IMR-90 (cell line): ENCODE data around the gene DNAJC11. TPM values are rescaled to one million over a fixed set of nuclear protein-coding genes. Genes with fewer than 3 reads are reported as not detected.

Experiments used
- ATAC-seq: fragments of 200-7000 bp; cut with Tn5 transposase; 2 replicates; pipeline ENCODE4 v1.9.1; 2020; ENCODE audit warnings: low read depth, mild to moderate bottlenecking, moderate library complexity
- BruUV-seq: library from RNA; stranded (reverse); fragments of 400-500 nt; replicated peaks from 2 replicates; lab custom pipeline; 2021; lab: Mats Ljungman, UMichigan
- CTCF ChIA-PET: fragments of 300-600 bp; formaldehyde crosslinking; extraction: SDS; loops from one replicate; lab custom pipeline; 2021; ENCODE audit warnings: antibody characterized with exemption; lab: Yijun Ruan, JAX
- POLR2A ChIA-PET: fragments of 300-600 bp; sonication (Branson Sonifier 250); formaldehyde crosslinking; loops from one replicate; lab custom pipeline; 2022; ENCODE audit warnings: antibody characterized with exemption; ENCODE audit not compliant: unreplicated experiment; lab: Charles Lee
- DNase-seq: peaks from one replicate; pipeline ENCODE4 v3.0.0; 2013
- H2AFZ ChIP-seq: replicated peaks from 2 replicates; pipeline ENCODE3; 2013; ENCODE audit warnings: low read length, mild to moderate bottlenecking; ENCODE audit not compliant: poor library complexity
- H2AK5ac ChIP-seq: 2 replicates; pipeline ENCODE4 v1.6.1; 2013; ENCODE audit warnings: low read depth, low read length, inconsistent platforms
- H2AK9ac ChIP-seq: replicated peaks from 2 replicates; pipeline ENCODE3; 2013; ENCODE audit warnings: mild to moderate bottlenecking, low read depth, low read length, moderate library complexity; ENCODE audit not compliant: poor library complexity
- H2BK120ac ChIP-seq: 2 replicates; pipeline ENCODE4 v1.6.1; 2013; ENCODE audit warnings: low read depth, low read length, inconsistent platforms
- H2BK15ac ChIP-seq: 3 replicates; pipeline ENCODE4 v1.6.1; 2013; ENCODE audit warnings: low read depth, low read length, inconsistent platforms
- H2BK20ac ChIP-seq: 2 replicates; pipeline ENCODE4 v1.6.1; 2013; ENCODE audit warnings: low read depth, mild to moderate bottlenecking, inconsistent platforms, low read length, moderate library complexity
- H2BK5ac ChIP-seq: 2 replicates; pipeline ENCODE4 v1.6.1; 2013; ENCODE audit warnings: mild to moderate bottlenecking, low read depth, low read length, inconsistent platforms; ENCODE audit not compliant: poor library complexity, severe bottlenecking
- H3K14ac ChIP-seq: replicated peaks from 2 replicates; pipeline ENCODE4 v1.6.1; 2013; ENCODE audit warnings: low read depth, low read length, inconsistent platforms
- H3K18ac ChIP-seq: 2 replicates; pipeline ENCODE4 v1.6.1; 2013; ENCODE audit warnings: low read depth, low read length, control low read depth
- H3K23ac ChIP-seq: 2 replicates; pipeline ENCODE4 v1.6.1; 2013; ENCODE audit warnings: low read depth, low read length, inconsistent platforms
- H3K27ac ChIP-seq: 2 replicates; pipeline ENCODE4 v1.5.1; 2013; ENCODE audit warnings: mild to moderate bottlenecking, control low read depth, low read length; ENCODE audit not compliant: insufficient read depth
- H3K27me3 ChIP-seq: 2 replicates; pipeline ENCODE4 v1.6.1; 2013; ENCODE audit warnings: low read length; ENCODE audit not compliant: control insufficient read depth, insufficient read depth
- H3K36me3 ChIP-seq: 2 replicates; pipeline ENCODE4 v1.6.1; 2013; ENCODE audit warnings: low read length, mixed read lengths; ENCODE audit not compliant: control insufficient read depth, insufficient read depth
- H3K4ac ChIP-seq: 2 replicates; pipeline ENCODE4 v1.6.1; 2013; ENCODE audit warnings: low read depth, low read length, inconsistent platforms
- H3K4me1 ChIP-seq: 2 replicates; pipeline ENCODE4 v1.6.1; 2013; ENCODE audit warnings: low read length, mixed read lengths; ENCODE audit not compliant: control insufficient read depth, insufficient read depth
- H3K4me2 ChIP-seq: 2 replicates; pipeline ENCODE4 v1.6.1; 2013; ENCODE audit warnings: low read depth, mild to moderate bottlenecking, control low read depth, low read length, moderate library complexity
- H3K4me3 ChIP-seq: 2 replicates; pipeline ENCODE4 v1.5.1; 2013; ENCODE audit warnings: low read depth, mild to moderate bottlenecking, control low read depth, low read length, moderate library complexity; ENCODE audit not compliant: insufficient read depth
- H3K56ac ChIP-seq: 2 replicates; pipeline ENCODE4 v1.6.1; 2013; ENCODE audit warnings: low read length, inconsistent platforms; ENCODE audit not compliant: insufficient read depth; ENCODE audit errors: extremely low read depth
- H3K79me1 ChIP-seq, 2 experiments: 2 replicates each; pipeline ENCODE4 v1.6.1; 2013; ENCODE audit warnings: low read length in 2 of 2, inconsistent platforms in 1 of 2, low read depth in 1 of 2
- H3K9ac ChIP-seq: 2 replicates; pipeline ENCODE4 v1.6.1; 2013; ENCODE audit warnings: low read depth, low read length, control low read depth
- H3K9me1 ChIP-seq: 2 replicates; pipeline ENCODE4 v1.6.1; 2013; ENCODE audit warnings: low read length, inconsistent platforms; ENCODE audit not compliant: insufficient read depth
- H3K9me3 ChIP-seq: 2 replicates; pipeline ENCODE4 v1.6.1; 2013; ENCODE audit warnings: low read length; ENCODE audit not compliant: control insufficient read depth, insufficient read depth
- H4K20me1 ChIP-seq: 2 replicates; pipeline ENCODE4 v1.6.1; 2013; ENCODE audit warnings: low read length, inconsistent platforms; ENCODE audit not compliant: insufficient read depth
- H4K5ac ChIP-seq: 2 replicates; pipeline ENCODE4 v1.6.1; 2013; ENCODE audit warnings: mild to moderate bottlenecking, low read depth, low read length, control low read depth
- H4K8ac ChIP-seq, 2 experiments: 2 replicates each; pipeline ENCODE4 v1.6.1; 2013; ENCODE audit warnings: low read depth in 2 of 2, low read length in 2 of 2, control low read depth in 1 of 2, inconsistent platforms in 1 of 2
- H4K91ac ChIP-seq: 2 replicates; pipeline ENCODE4 v1.6.1; 2013; ENCODE audit warnings: low read depth, low read length, inconsistent platforms; ENCODE audit not compliant: insufficient read depth
- BHLHE40 ChIP-seq: fragments of 150-350 bp; IDR thresholded peaks from 2 replicates; pipeline ENCODE4 v1.6.1; 2016; ENCODE audit warnings: mild to moderate bottlenecking, low read depth, low read length
- CEBPB ChIP-seq: IDR thresholded peaks from 2 replicates; pipeline ENCODE4 v1.6.1; 2012; ENCODE audit warnings: low read depth, low read length, improper control_type of control experiment
- FOS ChIP-seq: fragments of 150-350 bp; IDR thresholded peaks from 2 replicates; pipeline ENCODE4 v1.6.1; 2016; ENCODE audit warnings: low read depth, low read length
- MAFK ChIP-seq: IDR thresholded peaks from 2 replicates; pipeline ENCODE4 v1.6.1; 2012; ENCODE audit warnings: low read depth, low read length, improper control_type of control experiment
- MAZ ChIP-seq: IDR thresholded peaks from 2 replicates; pipeline ENCODE4 v1.6.1; 2012; ENCODE audit warnings: low read depth, mild to moderate bottlenecking, low read length, improper control_type of control experiment, moderate library complexity, borderline replicate concordance
- POLR2A ChIP-seq: IDR thresholded peaks from 2 replicates; pipeline ENCODE4 v1.6.1; 2012; ENCODE audit warnings: mild to moderate bottlenecking, low read depth, low read length
- SMC3 ChIP-seq: fragments of 150-350 bp; IDR thresholded peaks from 2 replicates; pipeline ENCODE4 v1.6.1; 2016; ENCODE audit warnings: low read depth, mild to moderate bottlenecking, antibody characterized with exemption, low read length, moderate library complexity
- WGBS, 2 experiments: methylation state at CpG; one replicate each; pipeline versions ENCODE4 v1.1.5 to v1.1.7; 2013; ENCODE audit warnings: missing lambda C conversion rate in 2 of 2; ENCODE audit not compliant: insufficient read length in 1 of 2; ENCODE audit errors: extremely low coverage in 2 of 2; 5-methylcytosine and 5-hydroxymethylcytosine counted together
- dilution Hi-C: fragments of 300-500 bp; cut with HindIII; formaldehyde crosslinking; loops from one replicate; pipeline ENCODE4 v1.14.3; 2018; ENCODE audit warnings: low sequenced_read_pairs; ENCODE audit not compliant: unreplicated experiment
- in situ Hi-C: fragments of 300-500 bp; cut with MboI; formaldehyde crosslinking; loops from 3 replicates; pipeline ENCODE4 v1.14.3; 2019; ENCODE audit warnings: low sequenced_read_pairs, inconsistent platforms, mixed read lengths
- intact Hi-C: fragments of 100-400 bp; cut with micrococcal nuclease; formaldehyde crosslinking; loops from 2 replicates; pipeline ENCODE4 v1.10.0; 2022
- polyA plus RNA-seq, 3 experiments: library from polyadenylated mRNA; depleted of rRNA; stranded (reverse); fragments of >200 nt; gene quantifications; 2 replicates each; pipeline ENCODE4 v1.2.3, GENCODE V29; 2012; ENCODE audit warnings: low replicate concordance in 1 of 3
- total RNA-seq: library from RNA; depleted of rRNA; stranded (reverse); fragments of >200 nt; gene quantifications from 2 replicates; pipeline ENCODE4 v1.2.3, GENCODE V29; 2012
- TF ChIP-seq, protein P1 (sequence below): fragments of 150-350 bp; IDR thresholded peaks from 2 replicates; pipeline ENCODE4 v1.6.1; 2017; ENCODE audit warnings: mild to moderate bottlenecking, antibody characterized with exemption, low read length, low read depth
- TF ChIP-seq, protein P2 (sequence below): fragments of 150-350 bp; IDR thresholded peaks from 2 replicates; pipeline ENCODE4 v1.6.1; 2016; ENCODE audit warnings: low read depth, mild to moderate bottlenecking, low read length, moderate library complexity, borderline replicate concordance

Gene DNAJC11
- total and polyA plus RNA-seq, 2 of the 4 experiments (the other 2 are of a cell fraction): 38.7 to 48.5 TPM

DNA sequence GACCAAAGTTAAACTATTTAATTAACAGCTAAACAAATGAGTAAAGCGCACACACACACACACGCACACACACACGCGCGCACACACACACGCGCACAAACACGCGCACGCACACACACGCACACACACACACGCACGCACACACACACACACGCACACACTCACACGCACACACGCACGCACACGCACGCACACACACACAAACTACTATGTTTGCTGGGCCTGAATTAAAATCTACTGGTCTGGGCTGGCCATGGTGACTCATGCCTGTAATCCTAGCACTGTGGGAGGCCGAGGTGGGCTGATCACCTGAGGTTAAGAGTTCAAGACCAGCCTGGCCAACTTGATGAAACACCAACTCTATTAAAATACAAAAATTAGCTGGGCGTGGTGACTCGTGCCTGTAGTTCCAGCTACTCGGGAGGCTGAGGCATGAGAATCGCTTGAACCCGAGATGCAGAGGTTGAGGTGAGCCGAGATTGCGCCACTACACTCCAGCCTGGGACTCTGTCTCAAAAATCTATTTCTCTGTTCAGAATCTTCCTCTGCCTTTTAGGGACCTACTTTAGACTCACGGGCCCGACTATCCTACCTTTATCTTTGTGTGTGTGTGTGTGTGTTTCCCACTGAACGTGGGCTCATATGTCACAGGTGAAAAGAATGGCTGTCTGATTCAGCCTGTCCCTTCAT, 37.5 kb upstream of the DNAJC11 start:
- Histone ChIP-seq H2BK5ac (no peak overlapping the region), H3K27me3 (no peaks in the 10 kb centered on the region), H2AFZ (no peak overlapping the region), H3K18ac (no peak overlapping the region), H3K23ac (no peak overlapping the region), H2BK20ac (no peak overlapping the region), H4K5ac (no peak overlapping the region), H3K79me1 (peaks cover 0 to 2% of the 10 kb centered on the region in 2 experiments; a peak in 1 of 4 replicates), H2BK15ac (no peak overlapping the region), H4K20me1 (no peaks in the 10 kb centered on the region), H3K27ac (no peak overlapping the region), H3K56ac (no peak overlapping the region), H2BK120ac (no peak overlapping the region), H3K4me1 (peaks cover 8% of the 10 kb centered on the region), H3K9me1 (peaks cover 10% of the 10 kb centered on the region), H3K9me3 (peaks cover 3% of the 10 kb centered on the region; the same call in 1 of the 2 replicates), H3K4me3 (no peak overlapping the region), H3K9ac (no peak overlapping the region), H2AK5ac (no peak overlapping the region), H4K8ac (no peak overlapping the region), H4K91ac (no peak overlapping the region), H2AK9ac (no peak overlapping the region), H3K36me3 (no peaks in the 10 kb centered on the region), H3K14ac (no peak overlapping the region), H3K4me2 (no peak overlapping the region), H3K4ac (no peak overlapping the region)
- POLR2A ChIA-PET: no interaction called here
- ATAC-seq (no peak), DNase-seq (no peak)
- TF ChIP-seq FOS (no peak), CEBPB (no peak), SMC3 (no peak), POLR2A (no peak), MAZ (no peak), BHLHE40 (no peak), MAFK (no peak)
- TF ChIP-seq, protein P1, sequence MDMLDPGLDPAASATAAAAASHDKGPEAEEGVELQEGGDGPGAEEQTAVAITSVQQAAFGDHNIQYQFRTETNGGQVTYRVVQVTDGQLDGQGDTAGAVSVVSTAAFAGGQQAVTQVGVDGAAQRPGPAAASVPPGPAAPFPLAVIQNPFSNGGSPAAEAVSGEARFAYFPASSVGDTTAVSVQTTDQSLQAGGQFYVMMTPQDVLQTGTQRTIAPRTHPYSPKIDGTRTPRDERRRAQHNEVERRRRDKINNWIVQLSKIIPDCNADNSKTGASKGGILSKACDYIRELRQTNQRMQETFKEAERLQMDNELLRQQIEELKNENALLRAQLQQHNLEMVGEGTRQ: no peak
- TF ChIP-seq, protein P2, sequence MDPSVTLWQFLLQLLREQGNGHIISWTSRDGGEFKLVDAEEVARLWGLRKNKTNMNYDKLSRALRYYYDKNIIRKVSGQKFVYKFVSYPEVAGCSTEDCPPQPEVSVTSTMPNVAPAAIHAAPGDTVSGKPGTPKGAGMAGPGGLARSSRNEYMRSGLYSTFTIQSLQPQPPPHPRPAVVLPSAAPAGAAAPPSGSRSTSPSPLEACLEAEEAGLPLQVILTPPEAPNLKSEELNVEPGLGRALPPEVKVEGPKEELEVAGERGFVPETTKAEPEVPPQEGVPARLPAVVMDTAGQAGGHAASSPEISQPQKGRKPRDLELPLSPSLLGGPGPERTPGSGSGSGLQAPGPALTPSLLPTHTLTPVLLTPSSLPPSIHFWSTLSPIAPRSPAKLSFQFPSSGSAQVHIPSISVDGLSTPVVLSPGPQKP: no peak
- no CpG with 5 or more reads among the region's 30 CpGs for WGBS, 2 experiments
- CTCF ChIA-PET: no interaction called here
- intact Hi-C loops: no loop called here
- BruUV-seq: no TSS peak
- dilution Hi-C loops: no loop called here
- in situ Hi-C loops: no loop called here
